Esophagus squamous epithelium (tissue), 4 donors: ENCODE measurements around the gene PIEZO1.

Experiments
- POLR2A ChIP-seq, 4 donors: fragments of 450-650 bp; IDR thresholded peaks; one replicate each; pipeline ENCODE4 v1.6.1; 2017; ENCODE audit warnings: antibody characterized with exemption in 4 of 4, mild to moderate bottlenecking in 4 of 4, moderate library complexity in 3 of 4
- TF ChIP-seq, protein P1 (sequence below), 6 experiments: fragments of 450-650 bp in 4 of 6; fragments of 200-600 bp in 2 of 6; sonication (generic) in 2 of 6; IDR thresholded peaks; one replicate each; pipeline ENCODE4 v1.5.1; 2016 to 2019; ENCODE audit warnings: antibody characterized with exemption in 6 of 6, mild to moderate bottlenecking in 4 of 6, moderate library complexity in 4 of 6

DNA sequence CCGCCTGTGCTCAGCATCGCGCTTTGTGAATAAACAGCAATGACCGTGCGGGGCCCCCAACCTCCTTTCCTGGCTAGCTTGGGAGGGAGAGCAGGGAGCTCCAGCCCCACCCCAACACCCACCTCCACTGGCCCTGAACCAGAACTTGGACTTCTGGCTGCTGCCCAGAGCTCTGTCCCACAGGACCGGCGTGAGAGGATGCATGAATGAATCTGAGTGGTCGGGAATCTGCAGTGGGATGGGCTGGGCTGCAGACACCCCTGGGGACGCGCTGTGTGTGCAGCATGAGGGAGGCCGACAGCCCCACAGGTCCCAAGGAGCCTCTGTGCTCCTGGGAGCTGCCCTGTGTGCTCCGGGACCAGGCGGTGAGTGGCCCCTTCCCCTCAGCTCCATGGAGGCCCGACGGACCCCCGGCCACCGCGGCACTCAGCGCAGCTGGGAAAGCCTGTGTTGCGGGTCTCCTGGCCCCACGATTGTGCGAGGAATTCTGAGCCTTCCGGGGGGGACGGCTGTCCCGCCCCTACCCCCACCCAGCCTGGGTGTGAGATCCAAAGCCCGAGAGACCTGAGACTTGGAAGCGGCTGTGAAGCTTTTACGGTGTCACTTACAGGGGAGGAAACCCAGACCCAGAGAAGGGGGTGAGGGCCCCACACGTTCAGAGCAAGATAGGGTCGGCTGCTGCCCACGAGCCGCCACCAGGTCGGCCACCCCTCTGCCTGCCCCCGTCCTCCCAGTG, 5.4 kb downstream of the PIEZO1 start:
- TF ChIP-seq, protein P1, sequence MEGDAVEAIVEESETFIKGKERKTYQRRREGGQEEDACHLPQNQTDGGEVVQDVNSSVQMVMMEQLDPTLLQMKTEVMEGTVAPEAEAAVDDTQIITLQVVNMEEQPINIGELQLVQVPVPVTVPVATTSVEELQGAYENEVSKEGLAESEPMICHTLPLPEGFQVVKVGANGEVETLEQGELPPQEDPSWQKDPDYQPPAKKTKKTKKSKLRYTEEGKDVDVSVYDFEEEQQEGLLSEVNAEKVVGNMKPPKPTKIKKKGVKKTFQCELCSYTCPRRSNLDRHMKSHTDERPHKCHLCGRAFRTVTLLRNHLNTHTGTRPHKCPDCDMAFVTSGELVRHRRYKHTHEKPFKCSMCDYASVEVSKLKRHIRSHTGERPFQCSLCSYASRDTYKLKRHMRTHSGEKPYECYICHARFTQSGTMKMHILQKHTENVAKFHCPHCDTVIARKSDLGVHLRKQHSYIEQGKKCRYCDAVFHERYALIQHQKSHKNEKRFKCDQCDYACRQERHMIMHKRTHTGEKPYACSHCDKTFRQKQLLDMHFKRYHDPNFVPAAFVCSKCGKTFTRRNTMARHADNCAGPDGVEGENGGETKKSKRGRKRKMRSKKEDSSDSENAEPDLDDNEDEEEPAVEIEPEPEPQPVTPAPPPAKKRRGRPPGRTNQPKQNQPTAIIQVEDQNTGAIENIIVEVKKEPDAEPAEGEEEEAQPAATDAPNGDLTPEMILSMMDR (IDR thresholded peaks at IDR 0.05): no peak
- no peak for TF ChIP-seq POLR2A (IDR thresholded peaks at IDR 0.05)
